K562 treated with DMSO at 1 percent for 12 hours (cell line): ENCODE results near the gene MTIF3. TPM values are rescaled to one million over a fixed set of nuclear protein-coding genes. Genes with fewer than 3 reads are reported as not detected.

Source experiments
- total RNA-seq: library from RNA; unstranded; fragments of 300-600 nt; gene quantifications from 2 replicates; pipeline ENCODE4 v1.2.3, GENCODE V29; 2022; ENCODE audit not compliant: insufficient read depth

Gene MTIF3, protein sequence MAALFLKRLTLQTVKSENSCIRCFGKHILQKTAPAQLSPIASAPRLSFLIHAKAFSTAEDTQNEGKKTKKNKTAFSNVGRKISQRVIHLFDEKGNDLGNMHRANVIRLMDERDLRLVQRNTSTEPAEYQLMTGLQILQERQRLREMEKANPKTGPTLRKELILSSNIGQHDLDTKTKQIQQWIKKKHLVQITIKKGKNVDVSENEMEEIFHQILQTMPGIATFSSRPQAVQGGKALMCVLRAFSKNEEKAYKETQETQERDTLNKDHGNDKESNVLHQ
- total RNA-seq, result 27.0 and 38.1 TPM in 2 replicates

DNA sequence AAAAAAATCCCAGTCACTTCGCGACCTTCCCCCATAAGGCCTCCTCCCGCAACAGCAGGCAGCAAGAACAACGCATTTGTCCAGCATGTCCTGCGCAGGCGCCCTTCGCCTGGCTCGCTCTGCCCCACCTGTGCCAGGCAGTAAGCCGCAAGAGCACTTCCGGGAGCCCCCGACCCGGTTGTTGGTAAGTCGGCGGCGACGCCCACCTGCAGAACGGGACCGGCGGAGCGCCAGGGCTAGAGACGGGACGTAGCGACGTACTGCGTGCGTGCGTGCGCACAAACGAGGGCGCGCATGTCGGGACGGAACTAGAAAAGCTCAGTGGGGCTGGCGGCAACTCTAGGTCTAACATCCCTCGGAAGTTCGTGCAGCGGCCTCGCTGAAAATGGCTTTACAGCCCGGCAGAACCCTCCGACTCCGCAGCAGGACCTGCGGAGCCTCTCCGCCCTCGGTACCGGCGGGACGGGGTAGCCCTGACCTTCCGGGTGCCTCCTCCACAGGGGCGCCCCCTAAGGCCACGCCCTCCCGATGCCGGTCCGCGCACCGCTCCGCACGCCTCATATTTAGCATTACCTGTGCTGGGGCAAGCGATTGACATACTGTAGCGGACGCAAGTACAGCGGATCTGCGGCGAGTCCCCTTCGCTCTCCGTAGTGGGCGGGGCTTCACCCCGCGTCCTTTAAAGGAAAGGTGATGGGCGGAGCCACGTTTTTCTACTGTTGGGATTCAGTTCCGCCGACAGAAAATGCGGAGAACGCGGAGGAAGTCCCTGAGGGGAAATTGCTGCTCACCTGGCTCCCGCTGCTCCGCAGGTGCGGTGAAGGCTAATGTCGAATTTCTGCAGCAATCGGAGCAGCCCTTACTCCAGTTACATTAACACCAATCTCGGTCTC is at the start of gene MTIF3:
Gene MTIF3 (minus strand): TSS at position 629 of the 893 bp plus-strand sequence. CDS start 10,116 bp downstream, outside the sequence.

DNA sequence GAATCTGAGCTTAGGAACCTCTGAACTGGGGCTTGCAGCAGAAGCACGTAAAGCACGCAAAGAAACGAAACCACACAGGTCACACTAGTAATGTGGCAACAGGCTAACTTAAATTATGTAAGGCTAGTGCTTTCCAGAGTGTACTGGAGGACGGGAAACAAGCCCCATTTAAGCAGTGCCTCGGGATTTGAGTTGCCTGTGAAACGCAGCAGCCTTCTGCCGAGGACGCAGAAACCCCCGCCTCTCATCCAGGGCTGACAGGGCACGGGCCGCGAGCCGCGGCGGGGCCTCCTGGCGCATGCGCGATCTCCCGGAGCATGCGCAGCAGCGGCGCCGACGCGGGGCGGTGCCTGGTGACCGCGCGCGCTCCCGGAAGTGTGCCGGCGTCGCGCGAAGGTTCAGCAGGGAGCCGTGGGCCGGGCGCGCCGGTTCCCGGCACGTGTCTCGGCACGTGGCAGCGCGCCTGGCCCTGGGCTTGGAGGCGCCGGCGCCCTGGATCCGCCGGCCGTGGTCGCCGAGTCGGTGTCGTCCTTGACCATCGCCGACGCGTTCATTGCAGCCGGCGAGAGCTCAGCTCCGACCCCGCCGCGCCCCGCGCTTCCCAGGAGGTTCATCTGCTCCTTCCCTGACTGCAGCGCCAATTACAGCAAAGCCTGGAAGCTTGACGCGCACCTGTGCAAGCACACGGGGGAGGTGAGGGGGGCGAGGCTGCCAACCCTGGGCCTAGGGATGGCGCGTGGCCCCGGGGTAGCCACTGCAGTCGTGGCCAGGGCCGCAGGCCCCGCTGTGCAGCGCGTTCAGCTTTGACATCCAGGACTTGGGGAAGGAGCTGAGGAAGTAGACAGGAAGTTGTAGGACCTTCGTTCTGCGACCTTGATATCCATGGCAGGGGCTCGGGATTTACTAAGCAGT is 25.9 kb downstream of the MTIF3 start, which contains the start of gene GTF3A:
Gene GTF3A (plus strand): TSS at position 374 of the 912 bp plus-strand sequence.

Other genes with a start within 250 kb of the MTIF3 start
- gene RPL21, start 199.0 kb downstream of the MTIF3 start, total RNA-seq, result 1,558 and 1,907 TPM in 2 replicates
- 1.0 and 2.6 TPM in 2 replicates for gene RASL11A, start 179.7 kb downstream of the MTIF3 start, total RNA-seq
- gene GTF3A, start 25.9 kb downstream of the MTIF3 start, total RNA-seq, result 70.5 and 81.6 TPM in 2 replicates
- gene LNX2, start 170.0 kb upstream of the MTIF3 start, total RNA-seq, result 1.1 and 5.6 TPM in 2 replicates
- 135 and 159 TPM in 2 replicates for gene POLR1D, start 171.3 kb upstream of the MTIF3 start, total RNA-seq